NCI-H1092 treated with DMSO at 0.1 percent for 48 hours (cell line): Measurements from ENCODE around the gene SSX2IP.
"Not testable (repeated sequence)": the region's sequence is repeated elsewhere in the genome, so short reads cannot be mapped to it uniquely, and the experiment has no call there.

Source experiments
- DNase-seq: peaks from one replicate; lab custom pipeline; 2025; lab: John Stamatoyannopoulos, UW

SSX2IP gene, protein sequence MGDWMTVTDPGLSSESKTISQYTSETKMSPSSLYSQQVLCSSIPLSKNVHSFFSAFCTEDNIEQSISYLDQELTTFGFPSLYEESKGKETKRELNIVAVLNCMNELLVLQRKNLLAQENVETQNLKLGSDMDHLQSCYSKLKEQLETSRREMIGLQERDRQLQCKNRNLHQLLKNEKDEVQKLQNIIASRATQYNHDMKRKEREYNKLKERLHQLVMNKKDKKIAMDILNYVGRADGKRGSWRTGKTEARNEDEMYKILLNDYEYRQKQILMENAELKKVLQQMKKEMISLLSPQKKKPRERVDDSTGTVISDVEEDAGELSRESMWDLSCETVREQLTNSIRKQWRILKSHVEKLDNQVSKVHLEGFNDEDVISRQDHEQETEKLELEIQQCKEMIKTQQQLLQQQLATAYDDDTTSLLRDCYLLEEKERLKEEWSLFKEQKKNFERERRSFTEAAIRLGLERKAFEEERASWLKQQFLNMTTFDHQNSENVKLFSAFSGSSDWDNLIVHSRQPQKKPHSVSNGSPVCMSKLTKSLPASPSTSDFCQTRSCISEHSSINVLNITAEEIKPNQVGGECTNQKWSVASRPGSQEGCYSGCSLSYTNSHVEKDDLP

DNA sequence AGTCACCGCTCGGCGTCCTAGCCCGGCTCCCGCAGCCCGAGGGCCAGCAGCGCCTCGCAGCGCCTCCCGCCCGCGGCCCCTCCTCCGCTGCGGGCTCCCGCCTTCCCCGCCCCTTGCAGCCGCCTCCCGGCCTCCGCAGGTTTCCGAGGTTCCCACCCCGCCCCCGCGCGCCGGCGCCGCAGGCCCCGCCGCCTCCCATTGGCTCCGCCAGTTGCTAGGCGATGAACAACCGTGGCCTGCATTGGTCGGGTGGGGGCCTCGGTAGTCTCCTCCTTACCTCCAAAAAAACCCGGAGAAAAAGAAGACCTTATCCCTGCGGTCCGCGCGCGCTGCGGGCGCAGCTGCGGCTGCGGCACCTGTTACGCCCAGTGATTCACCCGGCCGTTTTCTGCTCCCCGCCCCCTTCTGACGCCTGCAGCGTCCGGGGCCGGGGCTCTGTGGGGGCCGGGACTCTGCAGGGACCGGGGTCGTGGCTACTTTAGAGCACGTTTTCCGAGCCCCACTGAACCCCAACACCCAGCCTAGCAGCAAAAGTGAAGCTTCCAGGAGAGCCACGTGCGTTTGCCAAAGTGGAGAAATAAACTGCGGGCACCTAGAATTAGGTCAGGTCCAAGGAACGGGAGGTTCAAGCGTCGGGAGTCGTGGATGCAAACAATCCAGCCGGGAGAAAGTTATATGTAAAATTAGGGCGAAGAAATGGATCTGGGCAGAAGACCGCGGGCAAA, at the start of gene SSX2IP:
Gene SSX2IP, minus strand, starts transcription at position 65 of the 725 bp plus-strand sequence. CDS start 19,242 bp downstream, outside the sequence.
- DNase-seq: peak; percentile 95

DNA sequence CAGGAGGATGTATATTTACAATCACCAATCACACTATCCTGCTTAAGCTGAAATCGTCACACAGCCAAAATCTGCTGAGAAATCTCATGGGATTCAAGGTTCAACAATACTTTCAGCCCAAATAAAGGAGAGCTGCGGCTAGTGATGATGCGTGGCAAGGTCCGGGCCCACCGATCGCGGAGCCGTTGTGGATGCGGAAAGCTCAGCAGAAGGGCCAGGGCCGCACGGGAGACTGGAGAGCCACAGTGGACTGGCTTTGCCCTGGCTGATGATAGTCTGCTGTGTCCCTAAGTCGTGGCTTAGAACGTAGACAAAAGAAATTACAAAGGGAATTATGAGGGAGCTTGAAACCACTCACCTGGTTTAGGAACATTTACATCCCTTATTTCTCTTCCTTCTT, 48.0 kb upstream of the SSX2IP start:
- no peak for DNase-seq

DNA sequence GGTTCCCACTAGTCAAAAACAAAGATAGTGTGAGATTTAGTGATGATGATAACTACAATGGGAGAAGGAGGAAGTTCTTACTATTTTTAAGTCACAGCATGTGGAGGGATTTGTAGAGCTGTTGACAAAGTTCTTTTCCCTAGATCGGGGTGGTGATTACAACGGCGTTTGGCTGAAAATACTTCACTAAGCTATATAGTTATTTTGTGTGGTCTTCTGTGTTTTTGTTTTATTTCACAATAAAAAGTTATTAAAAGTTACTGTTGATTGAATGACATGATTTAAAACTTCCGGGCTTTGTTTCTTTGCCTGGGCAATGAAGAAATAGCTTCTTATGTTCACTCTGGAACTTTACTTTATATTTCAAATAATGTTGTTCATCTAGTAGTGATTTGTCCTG, 47.3 kb upstream of the SSX2IP start:
- no peak for DNase-seq

DNA sequence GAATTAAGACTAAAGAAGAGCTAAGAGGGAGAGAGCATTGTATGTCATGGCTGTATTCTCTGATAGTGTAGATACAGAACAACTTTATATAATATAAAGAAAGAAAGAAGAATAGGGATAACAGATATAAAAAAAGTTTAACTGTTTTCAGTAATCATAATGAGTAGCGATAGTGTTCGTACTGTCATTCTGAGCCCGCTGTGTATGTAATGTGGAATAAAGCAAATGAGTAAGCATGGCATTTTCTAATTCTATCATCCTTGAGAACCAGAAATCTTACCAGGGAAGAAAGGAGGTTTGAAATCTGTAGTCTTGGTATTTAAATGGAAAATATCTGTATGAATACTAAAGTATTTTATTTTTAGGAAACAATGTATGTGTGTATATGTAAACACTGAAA, 46.7 kb upstream of the SSX2IP start:
- DNase-seq: no peak

DNA sequence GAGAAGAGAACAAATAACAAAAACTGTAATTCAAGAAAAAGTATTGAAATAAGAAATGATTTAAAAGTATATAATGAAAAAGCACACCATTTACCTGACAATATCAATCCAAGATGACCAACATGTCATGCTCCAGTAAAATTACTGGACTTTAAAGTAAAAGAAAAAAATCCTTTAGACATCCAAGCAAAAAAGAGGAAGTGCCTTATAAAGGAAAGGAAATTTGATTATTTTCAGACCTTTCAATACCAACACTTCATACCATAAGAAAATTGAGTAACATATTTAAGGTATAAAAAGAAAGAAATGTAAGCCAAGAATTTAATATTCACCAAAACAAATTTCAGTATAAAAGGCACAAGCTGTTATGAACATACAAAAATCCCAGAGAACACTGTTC, 46.2 kb upstream of the SSX2IP start:
- no peak for DNase-seq

DNA sequence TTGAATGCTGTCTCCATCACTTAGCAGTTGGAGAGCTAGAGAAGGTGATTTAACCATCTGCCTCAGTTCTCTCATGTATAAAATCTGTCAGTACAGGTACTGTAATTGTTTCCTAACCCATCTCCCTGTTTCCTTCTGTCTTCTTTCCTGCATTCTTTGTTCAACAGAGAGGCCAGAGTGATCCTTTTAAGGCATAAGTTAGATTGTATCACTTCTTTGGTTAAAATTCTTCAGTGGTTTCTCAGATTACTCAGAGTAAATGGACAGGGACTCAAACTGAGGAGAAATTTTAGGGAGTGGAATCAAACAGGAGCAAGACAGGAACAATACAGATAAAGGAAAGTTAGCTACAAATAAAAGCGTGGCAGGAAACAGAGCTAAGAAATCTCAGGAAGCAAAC, 45.2 kb upstream of the SSX2IP start:
- no peak for DNase-seq

DNA sequence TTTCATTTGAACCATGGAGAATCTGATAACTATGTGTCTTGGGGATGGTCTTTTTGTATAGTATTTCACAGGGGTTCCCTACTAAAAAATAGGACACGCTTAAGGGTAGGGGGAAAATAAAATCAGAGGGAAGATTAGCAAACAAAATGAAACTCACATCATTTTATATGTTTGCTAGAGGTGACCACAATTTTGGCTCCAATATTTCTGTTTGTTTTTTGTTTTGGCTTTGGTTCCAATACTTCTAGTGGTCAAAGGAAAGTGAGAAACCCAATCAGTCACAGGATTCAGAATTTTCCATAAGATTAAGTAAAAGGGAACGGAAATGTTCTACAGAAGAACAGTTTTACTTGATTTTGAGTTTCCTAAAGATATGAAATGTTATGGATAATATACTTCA, 42.3 kb upstream of the SSX2IP start:
- DNase-seq: no peak

DNA sequence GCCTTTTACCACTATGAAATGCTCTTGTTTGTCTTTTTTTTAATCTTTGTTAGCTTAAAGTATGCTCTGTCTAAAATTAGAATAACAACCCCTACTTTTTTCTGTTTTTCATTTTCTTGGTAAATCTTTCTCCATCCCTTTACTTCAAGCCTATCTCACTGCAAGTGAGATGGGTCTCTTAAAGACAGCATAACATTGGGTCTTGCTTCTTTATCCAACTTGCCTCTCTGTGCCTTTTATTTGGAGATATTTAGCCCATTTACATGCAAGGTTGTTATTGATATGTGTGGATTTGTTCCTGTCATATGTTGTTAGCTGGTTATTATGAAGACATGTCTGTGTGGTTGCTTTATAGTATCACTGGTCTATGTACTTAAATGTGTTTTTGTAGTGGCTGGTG, 41.3 kb upstream of the SSX2IP start:
- DNase-seq: no peak

DNA sequence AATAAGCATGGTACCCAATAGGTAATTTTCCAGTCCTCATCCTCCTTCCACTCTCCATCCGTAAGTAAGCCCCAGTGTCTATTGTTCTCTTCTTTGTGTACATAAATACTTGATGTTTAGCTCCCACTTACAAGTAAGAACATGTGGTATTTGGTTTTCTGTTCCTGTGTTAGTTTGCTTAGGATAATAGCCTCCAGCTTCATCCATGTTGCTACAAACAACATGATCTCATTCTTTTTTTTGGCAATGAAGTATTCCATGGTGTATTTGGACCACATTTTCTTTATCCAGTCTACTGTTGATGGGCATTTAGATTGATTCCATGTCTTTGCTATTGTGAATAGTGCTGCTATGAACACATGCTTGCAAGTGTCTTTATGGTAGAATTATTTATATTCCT, 37.5 kb upstream of the SSX2IP start:
- DNase-seq: not testable (repeated sequence)

DNA sequence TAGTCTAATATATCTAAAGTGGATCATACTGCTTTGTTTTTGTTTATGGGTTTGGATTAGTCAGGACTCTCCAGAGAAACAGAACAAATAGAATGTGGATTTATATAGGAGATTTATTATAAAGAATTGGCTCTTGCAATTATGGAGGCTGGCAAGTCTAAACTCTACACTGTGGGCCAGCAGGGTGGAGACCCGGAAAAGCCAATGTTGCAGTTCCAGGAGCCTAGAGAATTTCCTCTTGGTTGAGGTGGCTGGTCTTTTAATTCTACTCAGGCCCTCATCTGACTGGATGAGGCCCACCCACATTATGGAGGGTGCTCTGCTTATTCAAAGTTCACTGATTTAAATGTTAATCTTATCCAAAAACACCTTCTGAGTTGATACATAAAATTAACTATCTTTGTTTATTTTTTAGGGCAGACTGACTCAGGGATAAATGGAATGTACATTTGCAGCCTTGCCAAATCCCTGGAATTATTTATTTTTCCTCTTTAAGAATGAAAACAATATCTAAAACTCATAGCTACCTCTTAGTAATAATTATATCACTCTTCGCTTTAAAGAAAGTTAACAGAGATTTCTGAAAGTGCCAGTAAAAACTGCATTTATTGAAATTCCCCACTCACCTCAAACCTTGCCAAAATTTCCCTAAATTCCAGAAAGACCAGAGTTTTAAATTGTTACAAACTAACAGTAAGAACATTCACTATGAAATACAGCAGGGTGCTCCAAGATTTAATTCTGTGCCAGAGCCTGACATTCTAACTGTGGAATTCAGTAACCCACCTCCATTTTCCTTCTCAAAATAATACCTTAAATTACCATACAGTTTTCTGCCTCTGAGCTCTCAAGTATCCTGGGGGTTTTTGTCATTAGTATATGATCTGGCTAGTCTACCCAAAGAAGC, 36.6 kb upstream of the SSX2IP start:
- DNase-seq: no peak

DNA sequence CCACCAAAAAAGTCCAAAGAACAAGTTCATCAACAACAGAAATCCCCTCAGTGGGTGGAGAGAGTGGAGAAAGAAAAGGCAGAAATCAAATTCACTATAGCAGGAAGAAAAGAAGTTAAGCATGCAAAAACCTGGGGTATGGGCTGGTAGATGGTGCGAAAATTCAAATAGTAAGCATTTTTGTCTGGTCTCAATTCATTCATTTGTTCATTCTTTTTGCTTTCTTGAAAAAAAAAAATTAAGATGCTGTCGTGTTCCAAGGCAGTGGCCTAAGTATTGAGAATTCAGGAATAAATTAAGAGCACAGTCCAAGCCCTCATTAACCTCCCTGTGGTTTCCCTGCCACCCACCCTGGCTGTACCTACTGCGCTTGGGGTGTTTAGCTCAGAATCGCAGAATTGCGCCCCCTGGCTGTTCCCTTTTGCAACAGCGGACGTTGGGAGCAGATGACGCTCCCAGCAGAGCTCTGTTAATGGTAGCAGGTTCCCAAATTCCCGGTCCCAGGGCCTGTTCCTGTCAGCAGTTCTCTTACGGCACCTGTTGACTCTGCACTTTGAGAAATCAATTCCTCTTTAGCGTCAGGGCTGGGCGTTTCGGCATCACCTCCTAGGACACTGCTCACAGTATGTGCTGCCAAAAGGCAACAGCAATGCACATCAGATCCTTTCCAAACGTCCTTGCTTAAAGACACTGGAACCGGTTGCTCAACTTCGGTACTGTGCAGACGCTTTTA, 34.0 kb upstream of the SSX2IP start:
- DNase-seq: no peak

DNA sequence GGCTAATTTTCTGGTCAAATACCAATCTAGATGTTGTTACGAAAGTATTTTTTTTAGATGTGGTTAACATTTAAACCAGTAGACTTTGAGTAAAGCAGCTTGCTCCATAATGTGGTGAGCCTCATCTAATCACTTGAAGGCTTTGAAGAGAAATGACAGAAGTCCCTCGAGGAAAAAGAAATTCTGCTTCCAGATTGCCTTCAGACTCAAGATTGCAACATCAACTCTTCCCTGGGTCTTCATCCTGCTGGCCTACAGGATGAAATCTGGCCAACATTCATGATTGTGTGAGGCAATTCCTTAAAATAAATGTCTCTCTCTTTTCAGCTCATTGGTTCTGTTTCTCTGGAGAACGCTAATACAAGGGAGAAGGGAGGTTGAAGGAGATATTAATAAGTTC, 32.5 kb upstream of the SSX2IP start:
- no peak for DNase-seq

DNA sequence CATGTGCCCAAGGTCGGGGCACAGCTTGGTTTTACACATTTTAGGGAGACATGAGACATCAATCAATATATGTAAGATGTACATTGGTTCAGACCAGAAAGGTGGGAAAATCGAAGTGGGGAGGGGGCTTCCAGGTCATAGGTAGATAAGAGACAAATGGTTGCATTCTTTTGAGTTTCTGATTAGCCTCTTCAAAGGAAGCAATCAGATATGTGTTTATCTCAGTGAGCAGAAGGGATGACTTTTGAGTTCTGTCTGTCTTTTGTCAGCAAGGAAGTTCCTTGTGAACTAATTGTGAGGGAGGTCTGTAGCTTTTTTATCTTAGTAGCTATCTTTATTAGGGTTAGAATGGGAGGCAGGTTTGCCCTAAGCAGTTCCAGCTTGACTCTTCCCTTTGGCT, 31.6 kb upstream of the SSX2IP start:
- DNase-seq: not testable (repeated sequence)

DNA sequence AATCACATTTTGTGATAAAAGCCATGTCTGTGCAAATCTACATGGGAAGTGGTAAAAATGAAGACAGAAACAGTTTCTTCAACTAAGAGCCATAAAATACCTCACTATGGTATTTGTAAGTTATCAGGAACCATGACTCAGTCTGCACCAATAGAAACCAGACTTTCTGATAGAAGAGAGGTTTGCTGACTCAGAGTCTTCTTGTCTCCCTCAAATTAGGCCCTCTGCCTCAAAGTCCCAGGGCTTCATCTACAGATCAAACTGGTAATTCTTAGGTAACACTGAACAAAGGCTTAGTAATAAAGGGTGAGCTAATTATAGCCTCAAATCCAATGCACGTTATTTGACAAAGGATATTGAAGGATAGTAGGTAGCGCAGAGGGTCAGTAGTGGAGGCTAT, 30.9 kb upstream of the SSX2IP start:
- no peak for DNase-seq

DNA sequence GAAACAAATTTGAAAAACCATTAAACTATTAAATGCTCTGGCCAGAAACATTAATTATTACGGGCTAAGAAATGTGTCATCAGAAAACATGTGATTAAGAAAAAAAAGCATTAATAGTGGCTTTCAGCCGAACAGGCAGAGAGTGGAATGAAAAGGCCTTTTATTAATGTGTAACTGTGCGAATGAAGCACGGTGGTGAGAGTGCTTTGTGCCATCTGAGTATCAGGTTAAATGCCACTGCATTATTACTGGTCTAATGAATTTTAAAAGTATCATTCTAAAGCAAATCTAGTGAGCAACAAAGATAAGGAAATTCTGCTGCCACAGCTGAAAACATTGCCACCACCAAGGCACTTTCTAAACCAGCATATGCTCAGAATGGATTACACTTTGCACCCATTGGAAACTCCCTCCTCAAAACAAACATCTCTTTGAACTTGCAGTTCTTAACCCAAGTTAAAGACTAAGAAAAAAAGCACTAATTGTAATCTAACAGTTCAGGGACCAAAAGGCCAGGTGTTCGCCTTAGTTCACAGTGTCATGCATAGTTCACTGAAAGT, 30.0 kb upstream of the SSX2IP start:
- no peak for DNase-seq

DNA sequence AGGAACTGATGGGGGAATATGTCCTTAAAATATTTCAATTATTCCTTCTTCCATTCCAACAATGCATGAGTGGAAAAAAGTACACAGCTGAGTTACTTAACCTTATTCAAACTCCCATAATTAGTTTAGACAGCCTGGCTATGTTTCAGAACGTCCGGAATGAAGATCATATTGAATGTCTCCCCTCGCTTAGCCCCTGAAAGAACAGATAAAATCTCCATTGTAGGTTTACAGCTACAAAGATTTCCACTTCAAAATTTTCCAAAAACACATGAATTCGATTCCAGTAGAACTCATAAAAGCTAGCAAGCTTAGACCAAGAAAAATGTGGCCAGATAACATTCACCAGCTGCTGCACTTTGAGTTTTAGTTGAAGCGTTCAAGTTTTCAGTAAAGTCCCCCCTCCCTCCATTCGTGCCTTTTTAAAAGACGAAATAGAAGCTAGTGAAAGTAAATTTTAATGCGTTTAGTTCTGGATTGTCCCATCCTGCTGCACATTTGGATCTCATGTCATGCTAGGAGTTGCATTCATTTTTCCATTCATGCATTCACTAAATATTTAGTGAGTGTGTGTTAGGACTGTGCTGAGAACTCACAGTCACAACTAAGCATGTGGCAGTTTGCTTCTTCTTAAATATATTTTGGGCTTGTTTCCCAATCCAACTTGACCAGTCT, 29.4 kb upstream of the SSX2IP start:
- no peak for DNase-seq

DNA sequence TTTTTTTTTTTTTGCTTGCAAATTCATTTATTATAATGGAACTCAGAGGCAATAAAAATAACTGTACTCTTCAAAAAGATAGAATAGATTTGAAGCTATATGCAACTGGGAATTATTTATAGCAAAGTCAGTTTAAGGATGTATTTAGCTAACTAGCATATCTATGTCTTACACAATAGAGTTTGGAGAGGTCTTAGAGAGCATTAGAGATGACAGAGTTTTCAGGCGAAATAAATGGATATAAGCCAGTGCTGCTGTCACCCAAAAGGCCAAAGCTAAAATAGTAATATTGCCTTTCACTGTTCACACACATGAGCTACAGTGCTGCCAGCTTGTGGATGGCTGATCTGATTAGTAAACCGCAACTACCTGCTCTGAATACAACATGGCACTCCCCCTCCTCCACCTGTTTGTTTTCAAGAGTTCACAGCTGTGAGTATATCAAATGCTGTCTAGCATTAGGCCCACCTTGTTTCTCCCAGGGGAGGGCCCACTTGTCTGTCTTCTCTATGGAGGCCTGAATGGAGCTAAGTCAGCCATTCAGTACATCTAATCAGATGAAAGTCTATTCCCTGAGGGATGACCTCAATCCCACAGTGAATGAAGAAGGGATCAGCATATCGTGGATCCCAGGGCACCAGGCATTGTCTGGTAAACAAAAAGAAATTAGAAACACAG, 25.2 kb upstream of the SSX2IP start:
- DNase-seq: peak; percentile 18

DNA sequence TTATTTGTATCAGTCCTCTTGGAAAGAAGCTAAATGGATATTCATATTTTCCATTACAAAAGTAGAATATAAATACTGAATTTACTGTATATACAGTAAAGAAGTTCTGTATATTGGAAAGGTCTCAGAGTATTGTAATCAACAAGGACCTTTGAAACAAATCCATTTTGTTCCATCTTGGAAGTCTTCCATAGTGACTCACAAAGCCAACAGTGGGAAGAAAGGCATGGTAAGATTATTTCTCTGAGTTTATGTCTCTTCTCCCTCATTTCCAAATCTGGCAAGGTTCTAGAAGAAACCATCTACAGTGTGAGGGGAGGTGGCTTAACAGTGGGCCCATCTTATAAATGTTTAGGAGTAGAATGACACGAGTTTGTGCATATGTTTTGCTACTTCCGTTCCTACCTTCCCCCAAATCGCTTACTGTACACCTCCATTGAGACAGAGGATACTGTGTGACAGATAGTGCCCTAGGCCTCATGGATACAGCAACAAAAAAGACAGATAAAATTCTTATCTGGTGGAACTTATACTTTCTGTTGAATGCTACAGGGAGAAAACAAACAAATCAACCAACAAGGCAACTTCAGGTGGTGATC, 22.1 kb upstream of the SSX2IP start:
- DNase-seq: no peak

DNA sequence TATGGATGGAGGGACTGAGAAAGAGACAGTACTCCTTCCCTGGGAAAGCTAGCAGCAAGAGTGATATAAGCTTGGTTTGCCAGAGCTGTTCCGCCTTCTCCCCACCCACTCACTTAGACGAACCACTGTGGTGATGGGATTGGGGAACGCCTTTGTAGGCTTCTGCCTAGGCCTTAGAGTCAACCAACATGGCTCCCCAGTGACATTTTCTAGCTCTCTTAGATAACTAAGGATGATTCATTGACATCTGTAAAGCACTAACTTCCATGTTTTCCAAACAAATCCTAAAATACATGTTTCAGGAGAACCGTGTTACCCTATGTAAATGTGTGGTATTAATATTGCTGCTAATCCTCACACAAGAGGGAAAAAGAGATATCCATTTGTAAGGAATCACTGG, 21.6 kb upstream of the SSX2IP start:
- DNase-seq: no peak
